Measurements from ENCODE around the gene FOXA2. TPM values are rescaled to one million over a fixed set of nuclear protein-coding genes. Genes with fewer than 3 reads are reported as not detected.
A peak's percentile ranks its signal among the peaks of the same experiment; 100 is the strongest.

Gene FOXA2
- total and polyA plus RNA-seq, 2 of the 13 experiments (the other 11 are each of a cell fraction or from before 2014, with no cell fraction given): 8.8 to 12.2 TPM

GRCh38 chr20:22576733-22577514 lies 7.4 kb downstream of the FOXA2 start (continued):
- TF ChIP-seq ETS1 (CRISPR knock-in tag; IDR thresholded peaks at IDR 0.05): no peak
- TF ChIP-seq ZNF33B (CRISPR knock-in tag; IDR thresholded peaks at IDR 0.05): peak; percentile 89; the same call in 1 of the 2 replicates
- TF ChIP-seq SNAI1 (CRISPR knock-in tag; IDR thresholded peaks at IDR 0.05; ENCODE audit: borderline replicate concordance): 0 out of 2 replicates have a peak, but pooled peaks have one; percentile 73
- TF ChIP-seq ZNF772 (CRISPR knock-in tag; IDR thresholded peaks at IDR 0.05): 0 out of 2 replicates have a peak, but pooled peaks have one; percentile 28
- no peak; the same call in 1 of the 2 replicates for TF ChIP-seq ZNF703 (CRISPR knock-in tag; IDR thresholded peaks at IDR 0.05; ENCODE audit: borderline replicate concordance)
- peak; percentile 78; the same call in 1 of the 2 replicates for TF ChIP-seq ZNF232 (CRISPR knock-in tag; IDR thresholded peaks at IDR 0.05; ENCODE audit: borderline replicate concordance)
- peak; percentile 16; the same call in 1 of the 2 replicates for TF ChIP-seq ZNF337 (CRISPR knock-in tag; IDR thresholded peaks at IDR 0.05; ENCODE audit: borderline replicate concordance, low read depth)
- TF ChIP-seq ZNF20 (CRISPR knock-in tag; IDR thresholded peaks at IDR 0.05): 0 out of 2 replicates have a peak, but pooled peaks have one; percentile 15
- peak; percentile 3; the same call in 1 of the 2 replicates for TF ChIP-seq PATZ1 (CRISPR knock-in tag; IDR thresholded peaks at IDR 0.05)
- peak; percentile 35; the same call in 1 of the 2 replicates for TF ChIP-seq HDAC1 (CRISPR knock-in tag; IDR thresholded peaks at IDR 0.05)
- TF ChIP-seq ZSCAN29 (CRISPR knock-in tag; conservative IDR thresholded peaks at IDR 0.05): peak; percentile 24; the same call in 1 of the 2 replicates
- TF ChIP-seq ASH2L (IDR thresholded peaks at IDR 0.05; ENCODE audit: insufficient read length, low read depth, low read length): peak; percentile 54
- no peak for TF ChIP-seq ZBTB21 (CRISPR knock-in tag; IDR thresholded peaks at IDR 0.05)
- TF ChIP-seq ZNF710 (CRISPR knock-in tag; IDR thresholded peaks at IDR 0.05; ENCODE audit: borderline replicate concordance): peak; percentile 51
- TF ChIP-seq DMAP1 (CRISPR knock-in tag; IDR thresholded peaks at IDR 0.05): 0 out of 2 replicates have a peak, but pooled peaks have one; percentile 4
- 0 out of 2 replicates have a peak, but pooled peaks have one; percentile 85 for TF ChIP-seq ZNF558 (CRISPR knock-in tag; IDR thresholded peaks at IDR 0.05; ENCODE audit: borderline replicate concordance)
- peak; percentile 19; the same call in 1 of the 2 replicates for TF ChIP-seq ZNF329 (CRISPR knock-in tag; IDR thresholded peaks at IDR 0.05; ENCODE audit: low read depth)
- TF ChIP-seq ZNF687 (CRISPR knock-in tag; IDR thresholded peaks at IDR 0.05): peak; percentile 69
